GM18498 (cell line): Measurements from ENCODE around the gene COL19A1.
"Not testable (repeated sequence)": the region's sequence is repeated elsewhere in the genome, so short reads cannot be mapped to it uniquely, and the experiment has no call there.

Experiments
- ATAC-seq: cut with Tn5 transposase; IDR thresholded peaks from one replicate; pipeline ENCODE4 v1.9.1; 2021; ENCODE audit warnings: mild to moderate bottlenecking, moderate library complexity; ENCODE audit not compliant: unreplicated experiment

COL19A1 gene

GRCh38 chr6:69957985-69958559 lies 91.7 kb downstream of the COL19A1 start:
- no peak for ATAC-seq

- ATAC-seq: no peak
Observed at GRCh38 chr6:69958978-69959377, 92.6 kb downstream of the COL19A1 start.

- not testable (repeated sequence) for ATAC-seq
Observed at GRCh38 chr6:69965974-69966373, 99.6 kb downstream of the COL19A1 start.

GRCh38 chr6:69973138-69973537 lies 106.8 kb downstream of the COL19A1 start:
- no peak for ATAC-seq

- ATAC-seq: no peak
Observed at GRCh38 chr6:69973763-69974162, 107.4 kb downstream of the COL19A1 start.

- ATAC-seq: no peak
Observed at GRCh38 chr6:69974193-69974592, 107.8 kb downstream of the COL19A1 start.

GRCh38 chr6:69976591-69977090 lies 110.3 kb downstream of the COL19A1 start:
- no peak for ATAC-seq

GRCh38 chr6:69980624-69981023 lies 114.3 kb downstream of the COL19A1 start:
- ATAC-seq: no peak

GRCh38 chr6:69984506-69984905 lies 118.2 kb downstream of the COL19A1 start:
- ATAC-seq: no peak

- ATAC-seq: peak; percentile 65
Observed at GRCh38 chr6:69985180-69985579, 118.8 kb downstream of the COL19A1 start.

GRCh38 chr6:69987550-69987949 lies 121.2 kb downstream of the COL19A1 start:
- no peak for ATAC-seq

- ATAC-seq: peak; percentile 56
Observed at GRCh38 chr6:69988458-69989126, 122.2 kb downstream of the COL19A1 start.

- no peak for ATAC-seq
Observed at GRCh38 chr6:69994251-69994650, 127.9 kb downstream of the COL19A1 start.

- ATAC-seq: no peak
Observed at GRCh38 chr6:70008189-70008588, 141.8 kb downstream of the COL19A1 start.

- not testable (repeated sequence) for ATAC-seq
Observed at GRCh38 chr6:70010339-70010738, 144.0 kb downstream of the COL19A1 start.

- not testable (repeated sequence) for ATAC-seq
Observed at GRCh38 chr6:70023201-70023600, 156.8 kb downstream of the COL19A1 start.

GRCh38 chr6:70028246-70028645 lies 161.9 kb downstream of the COL19A1 start:
- no peak for ATAC-seq

- no peak for ATAC-seq
Observed at GRCh38 chr6:70028926-70029325, 162.6 kb downstream of the COL19A1 start.

- no peak for ATAC-seq
Observed at GRCh38 chr6:70033781-70034180, 167.4 kb downstream of the COL19A1 start.

- ATAC-seq: no peak
Observed at GRCh38 chr6:70037445-70037844, 171.1 kb downstream of the COL19A1 start.

- no peak for ATAC-seq
Observed at GRCh38 chr6:70040766-70041165, 174.4 kb downstream of the COL19A1 start.

GRCh38 chr6:70041411-70041810 lies 175.1 kb downstream of the COL19A1 start:
- ATAC-seq: no peak

GRCh38 chr6:70045413-70045812 lies 179.1 kb downstream of the COL19A1 start:
- ATAC-seq: no peak
